Activated CD8-positive, alpha-beta memory T cell treated with anti-CD3 and anti-CD28 coated beads for 4 hours (primary cell): ENCODE data around the gene CCDC13.

Experiments used
- DNase-seq, 2 donors: peaks; one replicate each; pipeline ENCODE4 v3.0.0-alpha.2; 2020; ENCODE audit warnings: low read depth in 2 of 2

CCDC13 gene

DNA sequence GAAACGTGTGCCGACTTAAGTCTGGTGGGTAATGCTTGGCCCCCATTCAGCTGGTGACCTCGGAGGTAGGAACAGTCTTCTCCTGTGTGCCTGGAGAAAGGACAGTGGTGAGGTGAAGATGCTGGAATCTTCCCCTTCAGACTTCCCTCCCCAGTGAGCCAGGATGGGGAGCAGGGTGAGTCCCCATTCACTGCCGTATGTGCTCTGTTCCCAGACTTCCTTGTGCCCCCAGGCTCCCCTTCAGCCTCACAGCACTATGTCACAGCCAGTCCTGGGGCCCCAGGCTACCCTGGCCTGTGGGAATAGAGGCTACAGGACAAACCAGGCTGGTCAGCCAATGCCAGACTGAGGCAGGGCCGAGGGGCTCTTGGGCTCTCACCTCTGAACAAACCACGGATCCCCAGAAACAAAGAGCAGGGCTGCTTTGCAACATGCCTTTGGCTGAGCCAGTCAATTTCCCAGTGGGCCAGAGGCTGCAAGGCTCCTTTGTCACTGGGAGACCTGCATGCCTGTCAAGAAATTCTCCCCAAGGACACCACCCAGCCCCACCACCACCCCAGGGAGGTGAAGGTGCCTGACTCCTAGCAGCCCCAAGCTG lies 38.7 kb downstream of the CCDC13 start:
- no peak for DNase-seq

DNA sequence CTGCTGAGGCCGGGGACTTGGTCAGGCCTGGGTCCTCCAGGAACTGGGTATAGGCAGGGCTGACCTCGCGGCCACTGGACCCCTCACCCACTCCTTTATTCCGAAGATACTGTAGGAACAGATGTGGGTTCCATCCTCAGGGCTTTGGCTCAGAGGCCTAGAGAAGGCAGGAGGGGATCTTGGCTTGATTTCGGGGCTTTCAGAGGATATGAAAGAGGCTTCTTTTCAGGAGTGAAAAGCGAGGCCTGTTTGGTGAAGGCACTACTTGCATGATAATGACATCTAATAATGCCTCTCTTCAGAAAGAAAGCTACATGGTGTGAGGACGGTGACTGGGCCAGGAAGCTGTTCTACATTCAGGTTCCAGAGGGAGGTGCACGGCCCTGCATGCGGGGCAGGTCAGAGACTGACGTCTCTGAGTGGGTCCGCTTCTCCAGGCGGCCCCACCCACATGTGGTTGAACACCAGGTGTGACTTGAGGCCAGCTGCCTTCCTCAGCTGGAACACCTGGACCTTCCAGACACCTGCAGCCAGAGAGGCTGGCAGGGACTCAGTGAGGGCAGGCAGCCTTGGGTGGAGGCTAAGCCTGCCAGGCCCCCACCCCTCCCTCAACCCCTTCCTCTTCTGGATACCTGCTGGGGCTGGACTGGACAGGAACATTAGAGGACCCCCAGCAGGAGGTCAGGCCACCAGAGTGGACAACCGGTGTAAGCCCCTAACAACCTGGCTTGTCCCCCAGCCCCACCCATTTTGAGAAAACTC lies 39.4 kb downstream of the CCDC13 start:
- no peak for DNase-seq

DNA sequence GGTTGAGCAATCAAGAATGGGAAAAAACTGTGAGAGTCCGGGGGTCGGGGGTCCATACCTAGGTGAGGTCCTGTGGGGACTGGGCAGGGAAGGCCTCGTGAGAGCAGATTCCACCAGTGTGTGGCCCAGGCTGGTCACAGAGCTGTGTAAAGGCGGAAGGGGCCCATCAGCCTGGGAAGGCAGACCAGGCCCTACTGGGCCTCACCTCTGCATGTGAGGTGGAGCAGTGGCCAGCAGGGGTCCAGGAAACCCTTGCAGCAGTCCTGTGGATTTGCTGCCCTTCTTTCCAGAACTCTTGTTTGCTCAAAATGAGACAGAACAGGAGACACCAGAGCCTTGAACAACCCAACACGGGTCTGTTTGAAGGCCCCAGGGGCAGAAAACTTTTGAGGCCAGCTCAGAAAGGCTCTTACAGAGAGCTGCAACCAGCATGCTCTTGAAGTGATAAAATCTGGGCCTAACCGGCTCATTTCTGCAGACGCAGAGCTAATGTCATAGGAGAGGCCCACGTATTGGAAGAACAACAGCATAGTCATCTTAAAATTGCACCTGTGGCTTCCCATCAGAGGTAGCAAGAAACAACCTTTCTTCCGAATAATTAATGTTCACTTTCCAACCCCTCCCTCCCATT lies 40.1 kb downstream of the CCDC13 start:
- DNase-seq = no peak

DNA sequence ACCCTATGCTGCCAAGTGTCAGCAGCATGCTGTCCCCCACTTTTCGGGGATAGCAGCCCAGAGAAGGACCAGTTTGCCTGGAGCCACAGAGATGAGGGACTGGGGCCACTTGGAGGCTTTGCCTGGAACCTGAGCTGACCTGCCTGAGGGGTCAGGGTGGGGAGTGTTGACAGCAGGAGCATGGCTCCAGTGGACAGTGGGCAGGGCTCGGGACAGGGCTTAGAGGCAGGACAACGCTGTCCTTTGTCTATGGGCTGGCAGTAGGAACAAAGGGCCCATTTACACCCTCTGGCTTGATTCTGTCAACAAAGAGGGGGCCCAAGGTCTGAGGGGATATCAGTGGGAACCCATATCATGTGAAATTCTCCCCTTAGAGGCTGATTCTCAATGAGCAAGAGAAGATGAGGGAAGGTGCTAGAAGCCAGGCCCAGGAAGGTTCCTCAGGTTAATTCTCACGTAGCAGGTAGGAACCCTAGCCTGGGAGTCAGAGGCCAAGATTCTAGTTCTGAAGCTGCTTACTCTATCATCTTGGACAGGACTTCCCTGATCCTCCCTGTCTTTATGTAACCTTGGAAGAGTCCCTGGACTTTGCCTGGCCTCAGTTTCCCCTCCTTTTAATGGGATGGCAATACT lies 40.7 kb downstream of the CCDC13 start:
- no peak for DNase-seq

DNA sequence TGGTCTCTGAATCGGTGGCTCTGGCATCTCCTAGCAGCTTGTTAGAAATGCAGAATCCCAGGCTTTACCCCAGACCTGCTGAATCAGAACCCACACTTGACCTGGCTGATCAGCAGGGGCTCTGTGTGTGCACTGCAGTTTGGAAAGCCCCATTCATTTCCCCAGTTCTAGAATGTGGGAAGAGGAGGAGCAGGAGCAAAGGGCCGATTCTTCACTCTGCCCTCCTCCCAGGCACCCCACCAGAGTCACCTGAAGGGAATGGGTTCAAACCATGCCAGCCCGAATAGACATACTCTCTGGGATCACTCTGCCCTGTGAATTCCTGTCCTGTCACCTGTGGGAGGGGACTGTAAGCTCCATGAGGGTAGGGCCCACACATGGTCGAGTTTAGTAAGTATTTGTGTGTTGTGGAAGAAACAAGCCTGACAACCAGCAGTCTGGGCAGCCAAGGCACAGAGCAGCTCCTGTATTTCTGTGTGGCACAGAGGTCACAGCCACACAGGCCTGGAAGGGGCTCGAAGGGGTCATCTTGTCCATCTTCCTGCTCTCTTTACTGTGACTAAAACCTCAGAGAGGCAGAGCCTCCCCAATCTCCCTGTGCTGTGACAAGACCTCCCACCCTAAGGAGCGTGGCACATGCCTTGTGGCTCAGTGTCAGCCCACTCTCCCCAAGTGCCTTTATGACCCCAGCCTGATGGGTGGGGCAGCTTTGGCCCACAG lies 41.4 kb downstream of the CCDC13 start:
- DNase-seq = no peak

DNA sequence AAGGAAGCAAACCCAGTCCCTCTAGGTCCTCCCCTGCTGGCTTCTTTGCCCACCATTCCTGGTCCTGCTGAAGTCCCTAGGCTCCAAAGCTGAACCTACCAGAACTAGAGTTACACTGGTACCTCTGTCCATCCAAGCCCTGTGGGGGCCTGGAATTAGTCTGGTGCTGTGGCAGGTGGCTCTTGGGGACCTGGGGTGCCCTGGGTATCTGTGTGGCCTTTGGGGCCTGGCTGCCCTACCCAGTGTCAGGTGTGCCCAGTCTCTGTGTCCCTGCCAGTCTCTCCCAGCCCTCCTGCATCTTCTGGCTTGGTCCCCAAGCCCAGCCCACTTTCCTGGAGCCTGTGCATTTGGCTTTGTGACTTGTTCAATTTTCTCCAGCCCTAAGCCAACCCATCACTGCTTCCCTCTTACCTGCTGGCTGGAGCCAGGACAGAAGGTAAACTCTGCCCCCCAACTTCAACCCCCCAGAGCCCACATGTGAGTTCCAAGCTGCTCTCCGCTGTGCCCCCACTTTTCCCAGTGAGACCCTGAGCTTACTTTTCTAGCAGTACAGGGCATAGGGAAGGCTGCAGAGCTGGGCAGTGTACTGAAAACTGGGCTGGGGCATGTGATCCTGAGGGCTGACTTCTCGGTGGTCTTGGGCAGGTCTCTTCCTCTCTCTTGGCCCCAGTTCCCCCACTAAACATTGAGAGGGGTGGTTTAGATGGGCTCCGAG lies 42.2 kb downstream of the CCDC13 start:
- DNase-seq = no peak

DNA sequence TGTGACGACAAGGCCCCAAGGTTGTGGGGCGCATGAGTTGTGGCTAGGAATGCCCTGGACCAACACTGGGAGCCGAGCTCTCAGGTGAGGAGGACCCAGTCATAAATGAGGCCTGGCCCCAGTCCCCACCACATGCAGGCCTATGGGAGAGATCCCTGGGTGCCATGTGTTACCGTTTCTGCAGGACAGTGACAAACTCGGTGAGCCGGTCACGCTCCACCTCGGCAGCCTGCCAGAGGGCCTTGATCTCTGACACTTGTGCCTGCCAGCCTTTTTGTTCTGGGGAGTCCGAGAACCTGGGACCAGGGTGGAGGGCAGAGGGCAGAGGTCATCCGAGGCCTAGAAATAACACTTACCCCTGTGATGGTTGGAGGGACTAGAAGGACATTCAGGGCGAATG lies 42.8 kb downstream of the CCDC13 start:
- no peak for DNase-seq

DNA sequence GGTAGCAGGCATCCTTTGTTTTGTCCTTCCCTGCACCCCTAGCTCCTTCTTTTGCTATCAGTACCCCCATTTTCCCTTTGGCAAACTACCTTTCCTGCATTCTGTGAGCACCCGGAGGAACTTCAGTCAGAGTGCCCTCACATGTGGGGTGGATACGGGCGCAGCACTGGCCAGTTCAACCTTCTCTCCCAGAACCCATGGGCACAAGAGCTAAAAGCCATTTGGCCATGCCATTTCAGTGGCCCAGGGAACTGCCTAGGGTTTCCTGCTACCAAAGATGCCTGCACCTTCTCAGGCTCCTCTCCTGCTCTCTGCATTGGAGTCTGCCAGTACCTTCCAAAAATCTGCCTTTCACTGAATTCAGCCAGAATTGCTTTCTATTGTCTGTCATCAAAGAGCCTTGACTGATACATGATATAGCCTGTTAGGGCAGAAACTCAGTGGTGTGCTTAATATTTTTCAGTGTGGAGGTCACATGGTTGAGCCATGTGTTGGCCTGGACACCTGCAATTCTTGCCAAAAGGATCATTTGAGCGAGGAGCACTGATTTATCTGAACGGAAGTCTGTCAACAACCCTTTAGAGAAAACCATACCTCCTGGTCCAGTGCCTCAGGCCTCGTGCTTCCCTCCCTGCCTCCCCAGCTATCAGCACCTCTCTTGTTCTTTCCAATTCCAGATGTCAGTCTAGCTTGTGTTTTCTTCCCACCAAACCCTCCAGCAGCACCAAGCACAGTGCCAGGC lies 43.5 kb downstream of the CCDC13 start:
- no peak for DNase-seq

DNA sequence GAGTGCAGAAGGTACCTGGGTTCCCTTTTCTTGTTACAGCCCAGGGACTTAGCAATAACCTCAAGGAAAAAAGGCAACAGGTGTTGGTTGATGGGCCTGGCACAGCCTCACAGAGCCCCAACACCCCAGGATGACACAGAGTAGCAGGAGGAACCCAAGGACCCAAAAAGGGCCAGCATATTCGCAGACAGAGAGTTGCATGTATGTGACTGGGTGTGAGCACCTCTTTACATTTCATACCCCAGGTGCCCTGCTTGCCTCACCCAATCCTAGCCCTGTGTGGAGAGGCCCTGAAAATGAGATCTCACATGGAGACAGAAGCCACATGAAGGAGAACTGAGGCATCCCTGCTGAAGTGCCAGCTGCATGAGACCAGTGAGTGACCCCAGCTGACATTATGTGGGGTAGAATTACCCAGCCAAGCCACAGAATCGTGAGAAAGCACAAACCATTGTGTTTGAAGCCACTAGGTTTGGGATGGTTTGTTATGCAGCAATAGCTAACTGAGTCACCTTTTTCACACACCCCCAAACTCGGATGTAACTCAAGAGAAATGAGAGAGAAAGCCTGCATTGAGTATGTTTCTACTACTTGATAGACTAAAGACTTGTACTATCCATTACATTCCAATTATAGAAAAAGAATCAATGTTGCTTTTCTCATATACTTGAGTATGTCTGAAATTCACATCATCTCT lies 44.2 kb downstream of the CCDC13 start:
- no peak for DNase-seq

DNA sequence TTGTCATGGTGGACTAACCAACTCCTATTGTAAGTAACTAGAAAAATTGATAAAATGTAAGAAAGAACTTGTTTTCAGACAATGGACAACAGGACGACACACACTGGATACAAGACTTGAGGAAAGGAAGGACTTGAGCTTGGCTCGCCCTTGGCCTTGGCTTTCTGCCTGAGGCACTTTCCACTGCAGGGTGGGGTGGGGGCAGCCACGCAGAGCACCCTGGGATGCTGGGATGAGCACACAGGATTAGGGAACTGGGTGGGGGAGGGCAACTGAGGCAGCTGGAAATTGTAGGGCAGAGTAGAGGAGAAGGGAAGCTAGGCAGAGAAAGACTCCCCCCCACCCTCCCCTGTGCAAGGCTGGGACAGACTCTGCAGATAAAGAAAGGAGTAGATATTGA lies 45.0 kb downstream of the CCDC13 start:
- no peak for DNase-seq

DNA sequence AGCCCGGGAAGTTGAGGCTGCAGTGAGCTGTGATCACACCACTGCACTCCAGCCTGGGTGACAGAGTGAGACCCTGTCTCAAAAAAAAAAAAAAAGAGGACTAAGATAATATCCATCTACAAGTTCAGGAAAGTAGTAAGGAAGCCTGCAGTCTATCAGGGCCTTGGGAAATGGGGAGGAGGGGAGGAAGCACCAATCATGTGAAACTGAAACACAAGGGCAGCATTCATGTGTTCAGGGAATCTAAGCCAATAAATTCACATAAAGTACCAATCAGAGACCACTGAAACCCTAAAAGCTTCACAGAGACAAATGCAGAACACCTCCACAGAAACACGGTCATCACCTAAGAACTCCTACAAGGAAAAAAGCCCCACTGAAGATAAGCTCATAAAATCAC lies 47.6 kb downstream of the CCDC13 start:
- DNase-seq = no peak

DNA sequence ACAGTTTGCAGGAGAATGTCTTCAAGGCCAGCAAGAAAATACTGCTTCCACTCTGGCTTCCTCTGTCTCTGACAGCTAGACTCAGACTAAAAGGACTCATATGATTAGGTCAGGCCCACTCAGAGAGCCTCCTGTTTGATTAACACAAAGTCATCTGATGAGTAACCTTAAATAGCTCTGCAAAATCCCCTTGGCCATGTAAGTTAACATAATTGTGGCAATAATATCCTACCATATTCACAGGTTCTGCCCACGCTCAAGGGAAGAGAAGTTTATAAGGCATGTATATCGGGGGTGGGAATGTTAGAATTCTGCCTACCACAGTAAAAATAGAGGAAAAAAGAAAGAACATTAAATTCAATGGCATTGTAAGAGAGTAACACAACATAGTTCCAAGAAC lies 49.8 kb downstream of the CCDC13 start:
- DNase-seq = no peak
